Coronary artery (tissue), 2 donors: ENCODE measurements around the gene MYADML2.
A peak's percentile ranks its signal among the peaks of the same experiment; 100 is the strongest.
"Not testable (repeated sequence)": the region's sequence is repeated elsewhere in the genome, so short reads cannot be mapped to it uniquely, and the experiment has no call there.

Source experiments
- DNase-seq: peaks from one replicate; pipeline ENCODE4 v3.0.0-alpha.2; 2017; ENCODE audit warnings: low spot score
- H3K27ac ChIP-seq, 2 donors: fragments of 200-600 bp; sonication (generic); one replicate each; pipeline ENCODE4 v1.5.1; 2016 to 2019
- H3K4me3 ChIP-seq: fragments of 200-600 bp; sonication (generic); 2 replicates; pipeline ENCODE4 v1.5.1; 2016; ENCODE audit warnings: mild to moderate bottlenecking, moderate library complexity
- CTCF ChIP-seq: fragments of 200-600 bp; sonication (generic); IDR thresholded peaks from one replicate; pipeline ENCODE4 v1.5.1; 2019; ENCODE audit warnings: antibody characterized with exemption

MYADML2 gene

GRCh38 chr17:81920612-81921536, 26.2 kb downstream of the MYADML2 start:
- Histone ChIP-seq H3K27ac (no peak overlapping the region), H3K4me3 (no peak overlapping the region)
- no peak for DNase-seq
- no peak for TF ChIP-seq CTCF

GRCh38 chr17:81918832-81919545, 28.0 kb downstream of the MYADML2 start:
- TF ChIP-seq CTCF, result no peak
- Histone ChIP-seq H3K4me3 (no peak overlapping the region), H3K27ac (no peak overlapping the region)
- DNase-seq, result no peak

GRCh38 chr17:81918333-81918669, 28.7 kb downstream of the MYADML2 start:
- Histone ChIP-seq H3K27ac (peak overlapping the region; percentile 60 to 84), H3K4me3 (peak overlapping the region; percentile 96)
- not testable (repeated sequence) for DNase-seq

- peak; percentile 86 for DNase-seq
Observed at GRCh38 chr17:81917565-81918332, 29.3 kb downstream of the MYADML2 start, which contains the start of gene SIRT7. SIRT7 (minus strand) TSS chr17:81918176; CDS start chr17:81918131, 45 bp downstream.

GRCh38 chr17:81916234-81917001, 30.6 kb downstream of the MYADML2 start:
- H3K27ac ChIP-seq, result no peak overlapping the region
- DNase-seq, result no peak
- peak overlapping the region; percentile 96 for H3K4me3 ChIP-seq
- no peak for TF ChIP-seq CTCF

More at GRCh38 chr17:81917565-81918332, 29.3 kb downstream of the MYADML2 start, which contains the start of gene SIRT7:
- no peak for TF ChIP-seq CTCF
- H3K27ac ChIP-seq, result peak within 1 kb of the TSS; percentile 60 to 84
- H3K4me3 ChIP-seq, result peak within 1 kb of the TSS; percentile 96

- H3K27ac ChIP-seq, result no peak overlapping the region
Observed at GRCh38 chr17:81915331-81915730, 31.7 kb downstream of the MYADML2 start.

More at GRCh38 chr17:81915331-81915730, 31.7 kb downstream of the MYADML2 start:
- H3K4me3 ChIP-seq, result no peak overlapping the region
- no peak for DNase-seq
- no peak for TF ChIP-seq CTCF
